SIG-M5 (cell line): ENCODE data around the gene PDIA2.
"Not testable (repeated sequence)": the region's sequence is repeated elsewhere in the genome, so short reads cannot be mapped to it uniquely, and the experiment has no call there.

Experiments used
- DNase-seq: peaks from one replicate; lab custom pipeline; 2025; lab: John Stamatoyannopoulos, UW

Gene PDIA2

DNA sequence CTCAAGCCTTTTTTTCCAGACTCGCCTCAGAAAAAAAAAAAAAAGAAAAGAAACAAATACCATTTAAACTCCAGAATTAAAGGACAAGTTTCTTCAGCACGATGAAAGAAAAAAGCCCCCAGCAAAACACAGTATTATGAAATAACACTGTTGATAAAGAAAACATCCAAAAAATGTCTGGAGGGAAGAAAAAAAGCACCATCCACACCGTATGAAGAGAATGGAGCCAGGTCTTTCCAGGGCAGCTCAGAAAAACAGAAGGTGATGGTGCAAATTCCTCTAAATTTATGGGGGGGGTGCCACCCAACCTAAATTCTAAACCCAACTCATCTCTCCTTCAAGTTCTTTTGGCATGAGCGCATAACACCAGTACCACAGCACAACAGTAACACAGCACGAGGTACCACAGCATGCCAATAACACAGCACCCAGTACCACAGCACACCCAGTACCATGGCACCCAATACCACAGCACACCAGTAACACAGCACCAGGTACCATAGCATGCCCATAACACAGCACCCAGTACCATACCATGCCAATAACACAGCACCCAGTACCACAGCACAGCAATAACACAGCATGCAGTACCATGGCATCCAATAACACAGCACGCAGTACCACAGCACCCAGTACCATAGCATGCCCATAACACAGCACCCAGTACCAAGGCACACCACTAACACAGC lies 50.6 kb downstream of the PDIA2 start:
- no peak for DNase-seq

DNA sequence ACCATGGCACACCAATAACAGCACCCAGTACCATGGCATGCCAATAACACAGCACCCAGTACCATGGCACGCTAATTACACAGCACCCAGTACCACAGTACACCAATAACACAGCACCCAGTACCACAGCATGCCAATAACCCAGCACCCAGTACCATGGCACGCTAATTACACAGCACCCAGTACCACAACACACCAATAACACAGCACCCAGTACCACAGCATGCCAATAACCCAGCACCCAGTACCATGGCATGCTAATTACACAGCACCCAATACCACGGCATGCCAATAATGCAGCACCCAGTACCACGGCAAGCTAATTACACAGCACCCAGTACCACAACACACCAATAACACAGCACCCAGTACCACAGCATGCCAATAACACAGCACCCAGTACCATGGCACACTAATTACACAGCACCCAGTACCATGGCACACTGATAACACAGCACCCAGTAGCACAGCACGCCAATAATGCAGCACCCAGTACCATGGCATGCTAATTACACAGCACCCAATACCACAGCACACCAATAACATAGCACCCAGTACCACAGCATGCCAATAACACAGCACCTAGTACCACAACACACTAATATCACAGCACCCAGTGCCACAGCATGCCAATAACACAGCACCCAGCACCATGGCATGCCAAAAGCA lies 51.3 kb downstream of the PDIA2 start:
- DNase-seq: not testable (repeated sequence)

DNA sequence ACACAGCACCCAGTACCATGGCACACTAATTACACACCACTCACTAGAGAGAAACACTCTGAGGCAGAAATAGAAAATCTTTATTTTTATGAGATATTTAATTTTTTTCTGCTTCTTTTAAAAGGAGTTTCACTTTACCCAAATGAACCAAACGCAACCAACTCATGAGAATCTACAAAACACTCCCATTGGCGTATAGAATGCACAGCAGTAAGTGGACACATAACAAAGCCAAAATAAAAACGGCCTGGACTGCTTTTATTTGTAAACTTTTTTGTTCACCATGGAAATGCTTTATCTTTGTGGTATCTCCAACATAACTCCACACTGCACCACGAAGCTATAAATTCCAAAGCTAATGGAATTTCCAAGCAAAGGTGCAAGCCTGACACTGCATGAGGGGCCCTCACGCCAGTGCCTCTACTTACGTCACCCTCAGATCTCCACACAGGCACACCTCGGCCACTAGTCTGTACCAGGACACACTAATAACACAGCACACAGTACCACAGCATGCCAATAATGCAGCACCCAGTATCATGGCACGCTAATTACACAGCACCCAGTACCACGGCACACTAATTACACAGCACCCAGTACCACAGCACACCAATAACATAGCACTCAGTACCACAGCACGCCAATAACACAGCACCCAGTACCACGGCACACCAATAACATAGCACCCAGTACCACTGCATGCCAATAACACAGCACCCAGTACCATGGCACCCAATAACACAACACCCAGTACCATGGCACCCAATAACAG lies 52.1 kb downstream of the PDIA2 start:
- not testable (repeated sequence) for DNase-seq

DNA sequence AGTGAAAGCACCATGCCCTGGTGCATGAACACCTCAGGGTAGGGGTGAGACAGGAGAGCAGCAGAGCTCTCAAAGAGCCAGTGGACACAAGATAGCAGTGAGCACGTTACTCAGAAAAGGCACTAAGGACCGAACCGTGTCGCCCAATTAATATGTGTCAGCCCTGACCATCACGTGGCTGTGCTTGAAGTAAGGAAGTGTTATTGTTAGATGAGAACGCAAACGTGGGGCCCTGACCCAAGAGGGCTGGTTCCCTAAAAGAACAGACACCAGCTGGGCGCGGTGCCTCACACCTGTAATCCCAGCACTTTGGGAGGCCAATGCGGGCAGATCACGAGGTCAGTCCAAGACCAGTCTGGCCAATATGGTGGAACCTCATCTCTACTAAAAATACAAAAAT lies 53.3 kb downstream of the PDIA2 start:
- DNase-seq: no peak
